ENCODE results near the gene ATP6AP1. TPM values are rescaled to one million over a fixed set of nuclear protein-coding genes. Genes with fewer than 3 reads are reported as not detected.

The ATP6AP1 gene
- polyA plus RNA-seq, 1 donor: 140 TPM

GRCh38 chrX:154470914-154471568 lies 42.6 kb downstream of the ATP6AP1 start:
- DNase-seq: no peak

GRCh38 chrX:154471839-154472684 lies 43.6 kb downstream of the ATP6AP1 start:
- no peak for DNase-seq

DNA sequence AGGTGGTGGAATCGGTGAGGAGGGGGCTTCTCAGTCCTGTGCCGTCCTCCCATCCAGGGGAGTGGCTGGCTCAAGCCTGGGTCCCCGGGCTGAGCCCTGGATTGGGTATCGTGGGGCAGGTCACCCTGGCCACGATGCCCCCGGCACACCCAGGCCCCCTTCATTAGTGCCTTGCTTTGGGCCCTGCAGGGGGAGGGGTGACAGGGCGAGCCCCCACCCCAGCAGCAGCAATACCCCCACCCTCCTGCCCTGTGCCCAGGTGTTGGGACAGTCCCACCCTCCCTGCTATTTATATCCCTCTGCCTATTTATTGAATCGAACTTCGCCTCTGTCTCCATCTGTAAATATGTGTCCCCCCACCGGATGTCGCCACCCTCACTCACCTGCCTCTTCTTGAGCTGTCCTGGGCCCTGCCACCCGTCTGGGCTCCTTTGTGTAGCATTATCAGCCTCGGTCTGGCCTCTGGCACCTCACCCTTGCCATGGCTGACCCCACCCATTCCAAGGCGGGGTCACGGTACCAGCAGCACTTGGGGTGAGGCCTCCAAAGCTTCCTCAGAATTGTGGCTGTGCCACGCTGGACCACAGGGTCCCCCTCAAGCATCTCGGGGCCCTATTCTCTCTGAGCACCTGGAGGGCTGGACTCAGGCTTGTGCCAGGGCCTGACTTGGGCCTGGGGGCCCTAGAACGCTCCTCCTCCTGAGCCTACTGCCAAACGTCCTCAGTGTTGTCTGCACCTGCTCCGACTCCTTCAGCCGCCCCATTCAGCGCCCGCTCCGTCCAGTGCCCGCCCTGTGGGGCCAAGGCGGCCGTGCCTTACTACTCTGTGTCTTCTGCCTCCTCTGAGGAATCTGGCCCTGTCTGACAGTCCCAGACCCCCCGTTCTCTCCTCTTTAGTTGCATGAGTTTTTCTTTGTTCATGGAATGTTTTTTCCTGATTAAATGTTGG lies 44.5 kb downstream of the ATP6AP1 start:
- no peak for DNase-seq

GRCh38 chrX:154473683-154474082 lies 45.2 kb downstream of the ATP6AP1 start:
- DNase-seq: no peak

GRCh38 chrX:154476821-154477220 lies 48.3 kb downstream of the ATP6AP1 start:
- DNase-seq: no peak

DNA sequence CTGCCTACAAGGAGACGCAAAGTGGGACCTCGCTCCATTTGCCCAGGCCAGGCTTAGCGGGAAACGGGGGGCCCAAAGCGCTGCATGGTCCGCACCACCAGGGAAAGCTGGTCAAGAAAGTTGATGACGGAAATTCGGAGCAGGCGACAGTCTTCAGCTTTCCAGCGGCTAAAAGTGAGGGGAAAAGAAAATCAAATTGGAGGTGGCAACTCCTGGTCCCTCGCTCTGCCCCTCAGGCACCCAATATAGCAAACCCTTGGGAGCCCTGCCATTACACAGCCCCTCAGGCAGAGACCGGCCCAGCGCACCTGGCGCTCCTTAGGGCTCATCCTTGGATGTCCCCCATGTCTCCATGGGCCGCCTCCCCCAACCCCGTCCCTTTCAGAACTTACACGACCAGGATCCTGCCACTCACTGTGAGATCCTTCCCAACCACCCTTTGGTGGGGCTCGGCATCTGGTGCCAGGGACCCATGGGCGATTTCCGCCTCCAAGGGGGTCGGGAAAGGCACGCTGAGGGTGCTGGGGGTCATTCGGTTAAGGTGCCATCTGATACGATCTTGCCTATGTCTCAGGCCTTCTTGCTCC lies 49.5 kb downstream of the ATP6AP1 start:
- DNase-seq: no peak

GRCh38 chrX:154478728-154479622 lies 50.5 kb downstream of the ATP6AP1 start, which contains the start of gene LAGE3:
TSS of gene LAGE3 (minus strand) at chrX:154479281. CDS start at chrX:154478915, 366 bp downstream.
- DNase-seq: peak; percentile 82

- no peak for DNase-seq
Measured at GRCh38 chrX:154481195-154481594, 52.7 kb downstream of the ATP6AP1 start.

GRCh38 chrX:154481911-154482601 lies 53.6 kb downstream of the ATP6AP1 start:
- DNase-seq: no peak

DNA sequence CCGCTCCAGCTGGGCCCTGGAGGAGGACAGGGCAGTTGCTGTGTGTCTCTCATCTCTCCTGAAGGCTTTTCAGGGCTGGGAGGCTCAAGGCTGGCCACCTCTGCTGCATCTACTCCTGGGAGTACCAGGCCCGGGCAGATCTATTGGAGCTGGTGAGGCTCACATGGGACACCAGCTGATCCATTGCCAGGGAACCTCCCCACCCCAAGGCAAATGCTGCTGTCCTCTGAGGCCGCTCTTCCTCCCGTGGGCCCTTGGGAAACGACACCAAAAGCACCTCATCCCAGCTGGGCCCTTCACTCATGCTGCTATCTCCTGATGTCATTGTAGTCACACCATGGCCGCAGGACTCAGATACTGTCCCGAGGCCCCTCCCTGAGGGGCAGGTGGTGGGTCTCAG lies 54.3 kb downstream of the ATP6AP1 start:
- DNase-seq: no peak

GRCh38 chrX:154483325-154483724 lies 54.8 kb downstream of the ATP6AP1 start:
- no peak for DNase-seq

- no peak for DNase-seq
Measured at GRCh38 chrX:154484255-154485149, 56.0 kb downstream of the ATP6AP1 start.

DNA sequence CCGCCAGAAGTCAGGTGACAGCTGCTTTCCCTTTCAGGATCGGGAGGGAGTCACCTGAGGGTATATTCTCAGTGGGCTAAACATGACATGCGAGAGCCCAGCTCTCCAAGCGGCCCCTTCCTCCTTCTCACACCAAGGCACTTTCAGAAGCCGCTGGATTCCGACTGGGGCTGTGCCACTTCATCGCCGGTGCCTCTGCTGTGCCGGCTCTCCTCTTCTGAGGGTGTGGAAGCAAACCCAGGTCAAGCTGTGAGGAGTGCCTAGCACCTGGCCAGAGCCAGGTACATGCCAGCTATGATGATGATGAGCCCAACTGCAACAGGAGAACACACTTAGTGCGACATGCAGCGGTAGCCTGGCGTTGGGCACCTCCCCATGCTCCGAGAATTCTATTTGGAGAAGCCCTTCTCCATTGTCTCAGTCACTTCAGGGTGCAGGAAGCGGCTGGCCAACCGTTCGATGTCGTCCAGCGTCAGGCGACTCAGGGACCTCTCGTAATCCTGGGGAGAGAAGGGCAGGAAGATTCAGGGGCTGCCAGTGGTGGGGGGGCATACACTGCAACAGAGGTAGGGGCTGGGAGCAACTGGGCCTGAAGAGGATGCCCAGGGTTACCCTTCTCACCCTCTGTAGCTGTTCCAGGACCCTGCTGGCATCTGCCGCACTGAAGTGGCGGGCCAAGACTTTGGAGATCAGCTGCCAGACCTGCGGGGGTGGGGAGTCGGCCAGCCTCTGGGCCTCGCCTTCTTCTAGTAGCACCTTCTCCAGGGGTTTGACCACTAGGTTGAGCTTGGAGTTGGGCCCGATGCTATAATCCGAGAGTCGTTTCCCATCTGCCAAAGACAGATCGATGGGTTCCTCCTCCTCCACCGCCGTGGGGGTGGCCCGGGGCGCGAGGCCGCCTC lies 56.9 kb downstream of the ATP6AP1 start:
- DNase-seq: no peak

GRCh38 chrX:154486052-154486395 lies 57.5 kb downstream of the ATP6AP1 start:
- DNase-seq: no peak

All from left kidney (tissue), 2 donors.